ENCODE data around the gene C14orf180.

C14orf180 gene

GRCh38 chr14:104551851-104552737 lies 27.5 kb upstream of the C14orf180 start:
- Histone ChIP-seq H3K9me3 (ENCODE audit: control insufficient read depth, insufficient read depth, low read length) (no peaks in the 10 kb centered on the region), H3K27me3 (ENCODE audit: control insufficient read depth, insufficient read depth, low read length) (no peaks in the 10 kb centered on the region), H3K9ac (ENCODE audit: low read depth, low read length) (no peak overlapping the region)

GRCh38 chr14:104552738-104553125 lies 26.8 kb upstream of the C14orf180 start:
- no peaks in the 10 kb centered on the region for H3K36me3 ChIP-seq (ENCODE audit: control insufficient read depth, insufficient read depth, low read length)
- H3K9me3 ChIP-seq (ENCODE audit: control insufficient read depth, insufficient read depth, low read length), result no peaks in the 10 kb centered on the region
- peaks cover 2% of the 10 kb centered on the region for H3K4me1 ChIP-seq (ENCODE audit: control insufficient read depth, insufficient read depth, low read length)
- H3K9ac ChIP-seq (ENCODE audit: low read depth, low read length), result no peak overlapping the region
- no peaks in the 10 kb centered on the region for H3K27me3 ChIP-seq (ENCODE audit: control insufficient read depth, insufficient read depth, low read length)
- no peak overlapping the region for H3K4me3 ChIP-seq (ENCODE audit: low read depth, low read length)

More at GRCh38 chr14:104551851-104552737, 27.5 kb upstream of the C14orf180 start:
- no peak overlapping the region for H3K4me3 ChIP-seq (ENCODE audit: low read depth, low read length)
- peaks cover 2% of the 10 kb centered on the region for H3K4me1 ChIP-seq (ENCODE audit: control insufficient read depth, insufficient read depth, low read length)
- H3K36me3 ChIP-seq (ENCODE audit: control insufficient read depth, insufficient read depth, low read length), result no peaks in the 10 kb centered on the region

DNA sequence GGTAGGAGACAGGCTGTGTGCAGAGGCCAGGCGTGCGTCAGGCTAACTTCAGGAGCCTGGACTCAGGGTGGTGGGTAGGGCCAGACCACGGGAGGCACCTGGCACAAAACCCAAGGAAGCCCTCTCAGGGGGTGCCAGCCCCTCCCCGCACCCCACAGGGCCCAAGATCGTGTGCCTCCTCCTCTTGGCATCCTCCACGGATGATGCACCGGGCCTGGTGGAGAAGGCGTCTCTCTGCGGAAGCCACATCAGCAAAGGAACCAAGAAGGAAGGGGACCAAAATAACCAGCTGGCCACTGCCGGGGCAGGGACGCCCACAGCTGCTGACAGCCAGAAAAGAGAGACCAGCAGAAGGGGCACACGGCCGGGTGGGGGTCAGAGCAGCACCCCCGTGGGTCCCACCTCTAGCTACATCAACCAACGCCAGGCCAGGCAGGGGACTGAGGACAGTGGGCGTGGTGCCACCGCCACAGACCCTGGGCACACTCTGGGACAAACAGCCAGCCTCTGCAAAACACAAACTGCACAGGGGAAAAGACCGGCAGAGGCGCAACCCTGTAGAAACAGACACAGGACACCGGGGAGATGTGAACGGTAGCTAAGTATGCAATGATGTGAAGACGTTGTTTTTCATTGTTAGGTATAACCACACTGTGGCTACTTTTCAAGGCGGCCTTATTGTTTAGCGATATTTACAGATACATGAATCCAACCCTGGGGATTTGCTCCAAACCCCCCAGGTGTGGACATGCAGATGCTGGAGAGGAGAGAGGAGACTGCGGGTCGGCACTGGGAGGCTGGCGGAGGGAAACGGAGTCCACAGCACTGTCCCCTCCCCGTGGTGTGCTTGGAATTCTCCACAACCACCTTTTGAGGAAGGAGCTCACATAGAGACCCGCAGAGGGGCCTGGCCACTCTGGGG lies 26.1 kb upstream of the C14orf180 start:
- Histone ChIP-seq H3K27me3 (ENCODE audit: control insufficient read depth, insufficient read depth, low read length) (no peaks in the 10 kb centered on the region), H3K36me3 (ENCODE audit: control insufficient read depth, insufficient read depth, low read length) (no peaks in the 10 kb centered on the region), H3K9ac (ENCODE audit: low read depth, low read length) (no peak overlapping the region), H3K9me3 (ENCODE audit: control insufficient read depth, insufficient read depth, low read length) (no peaks in the 10 kb centered on the region), H3K4me1 (ENCODE audit: control insufficient read depth, insufficient read depth, low read length) (peaks cover 2% of the 10 kb centered on the region), H3K4me3 (ENCODE audit: low read depth, low read length) (no peak overlapping the region)

- Histone ChIP-seq H3K9me3 (ENCODE audit: control insufficient read depth, insufficient read depth, low read length) (no peaks in the 10 kb centered on the region), H3K4me1 (ENCODE audit: control insufficient read depth, insufficient read depth, low read length) (no peaks in the 10 kb centered on the region), H3K9ac (ENCODE audit: low read depth, low read length) (no peak overlapping the region), H3K27me3 (ENCODE audit: control insufficient read depth, insufficient read depth, low read length) (no peaks in the 10 kb centered on the region), H3K4me3 (ENCODE audit: low read depth, low read length) (no peak overlapping the region), H3K36me3 (ENCODE audit: control insufficient read depth, insufficient read depth, low read length) (no peaks in the 10 kb centered on the region)
These were observed 25.4 kb upstream of the C14orf180 start for GRCh38 chr14:104554088-104554607.

DNA sequence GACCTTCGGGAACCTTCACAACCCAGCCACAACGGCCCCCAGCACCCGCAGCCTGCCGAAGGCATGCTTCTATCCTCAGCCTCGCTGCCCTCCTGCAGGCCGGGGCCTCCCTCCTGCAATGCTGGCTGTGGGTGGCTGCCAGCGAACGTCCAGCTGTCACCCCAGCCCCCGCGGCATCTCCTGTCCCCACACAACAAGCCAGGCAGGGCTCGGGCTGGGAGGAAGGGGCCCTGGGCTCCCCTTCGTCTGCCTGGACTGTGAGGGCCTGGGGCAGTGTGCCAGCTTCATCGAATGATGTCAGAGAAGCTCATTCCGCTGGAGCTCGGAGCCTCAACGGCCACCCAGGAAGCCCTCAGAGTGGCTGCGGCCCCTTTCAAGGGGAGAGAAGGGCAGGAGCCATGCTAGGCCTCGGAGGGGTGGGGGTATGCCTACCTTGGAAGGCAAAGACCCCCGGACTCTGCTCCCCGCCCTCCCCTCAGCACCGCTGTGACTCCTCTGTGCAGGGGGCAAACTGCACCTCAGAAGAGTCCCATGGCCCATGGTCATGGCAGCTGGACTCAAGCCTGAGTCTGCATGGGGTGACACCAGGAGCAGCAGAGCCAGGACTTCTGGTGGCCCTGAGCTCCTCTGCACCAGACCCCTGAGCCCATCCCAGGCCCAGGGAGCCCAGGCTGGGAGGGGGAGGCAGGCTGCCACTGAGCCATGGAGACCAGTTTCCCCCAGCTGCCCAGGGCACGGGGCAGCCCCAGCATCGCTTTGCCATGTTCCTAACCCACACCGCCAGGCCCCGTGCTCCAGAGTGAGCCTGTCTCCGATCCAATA lies 24.7 kb upstream of the C14orf180 start:
- Histone ChIP-seq H3K36me3 (ENCODE audit: control insufficient read depth, insufficient read depth, low read length) (no peaks in the 10 kb centered on the region), H3K9me3 (ENCODE audit: control insufficient read depth, insufficient read depth, low read length) (no peaks in the 10 kb centered on the region), H3K27me3 (ENCODE audit: control insufficient read depth, insufficient read depth, low read length) (no peaks in the 10 kb centered on the region), H3K9ac (ENCODE audit: low read depth, low read length) (no peak overlapping the region), H3K4me3 (ENCODE audit: low read depth, low read length) (no peak overlapping the region), H3K4me1 (ENCODE audit: control insufficient read depth, insufficient read depth, low read length) (no peaks in the 10 kb centered on the region)

DNA sequence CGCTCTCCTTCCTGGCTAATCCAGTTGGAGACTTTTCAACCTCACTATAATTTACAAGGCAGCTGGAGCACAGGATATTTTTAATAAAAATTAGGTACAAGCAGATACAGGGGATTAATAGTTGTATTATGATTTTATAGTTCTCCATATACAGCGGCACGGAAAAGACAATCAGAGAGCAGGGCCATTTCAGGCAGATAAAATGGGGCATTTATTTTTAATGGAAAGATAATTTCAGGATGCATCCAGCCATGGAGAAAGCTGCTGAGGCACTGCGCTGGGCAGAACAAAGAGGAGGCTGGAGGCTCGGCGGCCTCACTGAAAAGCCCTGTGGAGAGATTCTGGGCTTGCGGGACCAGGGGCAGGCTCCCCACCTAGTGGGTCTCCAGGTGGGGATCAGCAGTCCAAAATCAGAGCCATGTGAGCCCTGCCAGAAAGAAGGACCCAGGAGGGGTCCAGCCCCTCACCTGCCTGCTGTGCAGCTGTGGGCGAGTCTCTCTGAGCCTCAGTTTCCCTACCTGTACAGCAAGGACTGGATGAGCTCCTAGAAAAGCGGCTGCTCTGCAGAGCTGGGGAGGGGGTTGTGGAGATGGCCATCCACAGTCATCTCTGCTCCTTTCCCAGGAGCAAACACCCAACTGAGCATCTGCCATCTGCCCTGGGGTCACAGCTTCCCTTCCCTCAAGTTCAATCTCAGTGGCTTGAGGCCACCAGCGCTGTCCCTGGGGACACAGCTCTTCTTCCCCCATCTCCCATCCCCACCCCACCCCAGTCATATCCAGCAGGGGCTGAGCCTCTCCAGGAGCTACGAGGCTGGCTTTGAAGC lies 23.9 kb upstream of the C14orf180 start:
- no peaks in the 10 kb centered on the region for H3K27me3 ChIP-seq (ENCODE audit: control insufficient read depth, insufficient read depth, low read length)
- H3K9ac ChIP-seq (ENCODE audit: low read depth, low read length), result no peak overlapping the region
- H3K4me3 ChIP-seq (ENCODE audit: low read depth, low read length), result no peak overlapping the region
- no peaks in the 10 kb centered on the region for H3K4me1 ChIP-seq (ENCODE audit: control insufficient read depth, insufficient read depth, low read length)
- H3K9me3 ChIP-seq (ENCODE audit: control insufficient read depth, insufficient read depth, low read length), result no peaks in the 10 kb centered on the region
- no peaks in the 10 kb centered on the region for H3K36me3 ChIP-seq (ENCODE audit: control insufficient read depth, insufficient read depth, low read length)

DNA sequence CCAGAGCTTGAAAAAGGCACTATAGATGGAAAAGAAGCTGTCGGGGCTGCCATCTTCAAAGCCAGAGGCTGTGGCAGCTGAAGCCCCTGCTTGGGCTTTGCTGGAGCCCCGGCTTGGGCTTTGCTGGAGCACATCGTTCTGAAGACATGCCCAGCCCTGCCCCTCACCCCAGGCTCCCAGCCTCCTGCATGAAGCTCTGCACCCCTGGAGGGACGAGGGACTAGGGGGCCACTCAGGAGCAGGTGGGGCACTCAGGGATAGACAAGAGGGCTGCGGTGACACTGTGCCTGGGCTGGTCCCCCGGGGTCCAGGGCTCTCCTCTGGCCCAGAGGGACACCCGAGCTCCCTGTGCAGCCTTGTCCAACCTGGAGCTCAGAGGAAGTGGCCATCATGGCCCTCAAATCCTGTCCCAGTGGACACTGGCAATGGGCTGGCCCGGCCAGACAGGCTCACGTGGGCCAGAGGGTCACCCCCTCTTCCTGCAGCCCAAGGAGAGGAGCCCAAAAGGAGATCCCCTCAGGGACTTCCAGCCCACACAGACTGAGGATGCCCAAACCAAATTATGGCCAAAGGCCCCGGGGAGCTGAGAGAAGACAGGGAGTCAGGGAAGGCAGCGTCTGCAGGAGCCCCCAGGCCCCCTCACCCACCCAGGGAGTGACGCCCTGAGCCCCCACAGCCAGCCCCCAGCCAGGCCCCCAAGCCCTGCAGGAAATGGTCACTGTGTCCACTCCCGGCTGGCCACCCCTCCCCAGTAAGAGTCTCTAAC lies 23.1 kb upstream of the C14orf180 start:
- H3K9ac ChIP-seq (ENCODE audit: low read depth, low read length), result no peak overlapping the region
- no peaks in the 10 kb centered on the region for H3K27me3 ChIP-seq (ENCODE audit: control insufficient read depth, insufficient read depth, low read length)
- no peak overlapping the region for H3K4me3 ChIP-seq (ENCODE audit: low read depth, low read length)
- H3K9me3 ChIP-seq (ENCODE audit: control insufficient read depth, insufficient read depth, low read length), result no peaks in the 10 kb centered on the region
- no peaks in the 10 kb centered on the region for H3K36me3 ChIP-seq (ENCODE audit: control insufficient read depth, insufficient read depth, low read length)
- H3K4me1 ChIP-seq (ENCODE audit: control insufficient read depth, insufficient read depth, low read length), result no peaks in the 10 kb centered on the region

GRCh38 chr14:104557086-104557485 lies 22.5 kb upstream of the C14orf180 start:
- Histone ChIP-seq H3K27me3 (ENCODE audit: control insufficient read depth, insufficient read depth, low read length) (no peaks in the 10 kb centered on the region), H3K4me1 (ENCODE audit: control insufficient read depth, insufficient read depth, low read length) (no peaks in the 10 kb centered on the region)

GRCh38 chr14:104557766-104558165 lies 21.8 kb upstream of the C14orf180 start:
- H3K27me3 ChIP-seq (ENCODE audit: control insufficient read depth, insufficient read depth, low read length), result no peaks in the 10 kb centered on the region
- no peaks in the 10 kb centered on the region for H3K4me1 ChIP-seq (ENCODE audit: control insufficient read depth, insufficient read depth, low read length)
- no peaks in the 10 kb centered on the region for H3K36me3 ChIP-seq (ENCODE audit: control insufficient read depth, insufficient read depth, low read length)
- no peak overlapping the region for H3K4me3 ChIP-seq (ENCODE audit: low read depth, low read length)
- H3K9me3 ChIP-seq (ENCODE audit: control insufficient read depth, insufficient read depth, low read length), result no peaks in the 10 kb centered on the region
- no peak overlapping the region for H3K9ac ChIP-seq (ENCODE audit: low read depth, low read length)

More at GRCh38 chr14:104557086-104557485, 22.5 kb upstream of the C14orf180 start:
- Histone ChIP-seq H3K36me3 (ENCODE audit: control insufficient read depth, insufficient read depth, low read length) (no peaks in the 10 kb centered on the region), H3K4me3 (ENCODE audit: low read depth, low read length) (no peak overlapping the region), H3K9ac (ENCODE audit: low read depth, low read length) (no peak overlapping the region), H3K9me3 (ENCODE audit: control insufficient read depth, insufficient read depth, low read length) (no peaks in the 10 kb centered on the region)

Measured in iPS-15b (cell line).